GM21576 (cell line): Measurements from ENCODE around the gene TCERG1.

Source experiments
- ATAC-seq: cut with Tn5 transposase; IDR thresholded peaks from one replicate; pipeline ENCODE4 v1.9.1; 2021; ENCODE audit warnings: mild to moderate bottlenecking, moderate library complexity; ENCODE audit not compliant: unreplicated experiment

Gene TCERG1

DNA sequence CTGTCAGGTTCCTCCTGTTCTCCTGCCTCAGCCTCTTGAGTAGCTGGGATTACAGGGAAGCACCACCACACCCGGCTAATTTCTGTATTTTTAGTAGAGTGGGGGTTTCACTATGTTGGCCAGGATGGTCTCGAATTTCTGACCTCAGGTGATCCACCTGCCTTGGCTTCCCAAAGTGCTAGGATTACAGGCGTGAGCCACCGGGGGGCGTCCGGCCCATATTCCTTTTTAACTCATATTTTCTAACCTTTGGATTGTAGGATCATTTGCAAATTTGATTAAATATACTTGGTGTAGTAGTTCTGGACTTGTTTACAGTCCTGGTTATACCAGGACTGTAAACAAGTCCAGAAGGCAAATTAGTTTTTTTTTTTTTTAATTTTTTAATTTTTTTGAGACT lies 4.3 kb downstream of the TCERG1 start:
- no peak for ATAC-seq

DNA sequence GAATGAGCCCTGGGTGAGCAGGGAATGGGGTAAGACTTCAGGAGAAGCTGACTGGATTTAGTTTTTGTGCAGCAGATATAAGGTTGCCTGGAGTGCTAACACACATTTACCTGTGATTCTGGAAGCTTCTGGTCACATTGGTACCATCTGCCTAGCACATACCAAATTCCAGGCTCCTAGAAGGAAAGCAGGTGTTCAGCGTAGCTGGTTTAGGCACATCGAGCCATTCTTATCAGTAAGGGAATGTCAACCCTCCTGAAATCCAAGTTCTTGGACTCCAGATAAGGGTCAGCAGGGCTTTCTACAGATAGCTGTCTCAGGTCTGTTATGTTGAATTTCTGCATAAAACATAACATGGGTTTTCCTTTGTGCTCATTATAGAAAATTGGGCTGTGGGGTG lies 10.3 kb downstream of the TCERG1 start:
- no peak for ATAC-seq

DNA sequence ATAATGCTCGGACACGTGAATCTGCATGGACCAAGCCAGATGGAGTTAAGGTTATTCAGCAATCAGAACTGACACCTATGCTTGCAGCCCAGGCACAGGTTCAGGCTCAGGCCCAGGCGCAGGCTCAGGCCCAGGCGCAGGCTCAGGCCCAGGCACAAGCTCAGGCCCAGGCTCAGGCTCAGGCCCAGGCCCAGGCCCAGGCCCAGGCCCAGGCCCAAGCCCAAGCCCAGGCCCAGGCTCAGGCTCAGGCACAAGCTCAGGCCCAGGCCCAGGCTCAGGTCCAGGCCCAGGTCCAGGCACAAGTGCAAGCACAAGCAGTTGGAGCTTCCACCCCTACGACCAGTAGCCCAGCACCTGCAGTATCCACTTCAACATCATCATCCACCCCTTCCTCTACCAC lies 11.8 kb downstream of the TCERG1 start:
- ATAC-seq, result no peak

DNA sequence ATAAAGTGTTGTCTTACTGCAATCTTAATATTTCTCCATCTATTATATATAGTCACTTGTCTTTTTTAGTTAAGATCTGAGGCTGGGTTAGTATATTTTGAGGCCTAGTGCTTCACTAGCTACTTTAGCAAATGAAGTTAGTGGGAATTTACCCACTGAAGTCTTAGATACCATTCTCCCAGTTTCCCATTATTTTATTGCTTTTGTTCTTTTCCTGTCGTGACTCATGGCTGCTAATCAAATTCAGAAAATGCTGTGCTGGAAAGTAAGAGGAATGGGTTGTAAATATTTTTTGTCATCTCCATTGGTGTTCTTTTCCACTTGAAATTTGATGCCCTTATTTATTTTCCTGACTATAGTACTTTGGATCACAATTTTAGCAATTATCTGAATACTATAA lies 14.2 kb downstream of the TCERG1 start:
- ATAC-seq, result no peak

DNA sequence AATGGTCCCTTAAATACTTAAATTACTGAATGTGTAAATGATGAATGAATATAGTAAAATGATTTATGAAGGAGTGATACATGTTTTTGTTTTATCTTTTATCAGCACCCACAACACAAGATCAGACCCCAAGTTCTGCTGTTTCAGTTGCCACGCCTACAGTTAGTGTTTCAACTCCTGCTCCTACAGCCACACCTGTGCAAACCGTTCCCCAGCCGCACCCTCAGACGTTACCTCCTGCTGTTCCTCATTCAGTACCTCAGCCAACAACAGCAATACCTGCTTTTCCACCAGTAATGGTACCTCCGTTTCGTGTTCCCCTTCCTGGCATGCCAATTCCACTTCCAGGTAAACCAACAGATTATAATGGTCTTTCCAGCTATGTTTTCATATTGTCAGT lies 16.3 kb downstream of the TCERG1 start:
- ATAC-seq, result no peak

DNA sequence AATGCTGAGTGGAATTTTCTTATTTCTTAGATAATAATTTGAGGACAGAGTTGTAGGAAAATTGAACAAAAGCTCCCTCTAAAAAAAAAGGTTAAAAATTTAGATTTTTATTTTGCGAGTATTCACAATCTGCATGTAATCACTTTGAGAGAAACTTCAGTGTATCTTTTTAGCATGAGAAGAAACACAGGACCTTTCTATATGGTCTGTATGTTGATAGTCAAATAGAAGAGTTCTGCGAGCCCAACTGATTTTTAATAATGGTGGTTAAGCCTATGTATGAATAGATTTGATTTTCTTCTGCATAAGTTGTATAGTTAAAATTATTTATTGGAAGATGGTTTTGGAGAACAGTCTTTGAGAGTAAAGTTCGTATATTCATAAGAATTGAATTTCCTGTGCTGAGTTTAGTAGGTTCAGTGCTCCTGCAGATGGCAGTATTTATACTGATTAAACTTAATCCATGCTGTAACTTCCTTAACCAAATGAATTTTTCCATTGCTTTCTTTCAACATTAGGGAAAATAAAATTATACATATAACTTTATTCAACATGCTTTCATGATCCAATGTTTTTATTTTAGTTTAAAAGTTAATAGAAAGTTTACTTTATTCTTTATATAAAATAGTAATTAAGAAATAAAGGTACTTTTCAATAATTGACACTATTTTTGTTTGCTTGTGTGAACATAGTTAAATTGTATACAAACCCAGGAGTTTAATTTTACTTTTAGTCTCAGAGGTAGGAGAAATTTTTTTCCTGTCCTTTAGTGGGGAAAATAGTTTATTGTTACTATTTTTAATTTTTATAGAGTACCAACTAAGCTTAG lies 19.6 kb downstream of the TCERG1 start:
- ATAC-seq, result no peak

DNA sequence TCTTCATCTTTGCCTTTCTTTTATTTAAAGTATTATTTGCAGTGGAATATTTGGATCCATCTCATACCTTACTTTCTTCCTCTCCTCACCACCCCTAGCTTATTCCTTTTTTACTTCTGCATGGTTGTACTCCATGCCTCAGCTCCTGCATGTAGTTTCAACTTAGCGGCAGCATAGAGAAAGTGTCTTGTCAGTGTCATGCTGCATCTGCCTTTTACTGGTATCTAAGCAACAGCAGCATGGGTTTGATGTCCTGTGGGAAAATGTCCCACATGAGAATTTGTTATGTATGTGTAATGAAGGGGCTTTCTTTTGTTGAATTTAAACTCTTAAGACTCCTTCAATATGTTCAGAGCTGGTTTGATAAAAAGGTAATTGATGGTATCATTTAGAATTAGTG lies 20.6 kb downstream of the TCERG1 start:
- no peak for ATAC-seq

DNA sequence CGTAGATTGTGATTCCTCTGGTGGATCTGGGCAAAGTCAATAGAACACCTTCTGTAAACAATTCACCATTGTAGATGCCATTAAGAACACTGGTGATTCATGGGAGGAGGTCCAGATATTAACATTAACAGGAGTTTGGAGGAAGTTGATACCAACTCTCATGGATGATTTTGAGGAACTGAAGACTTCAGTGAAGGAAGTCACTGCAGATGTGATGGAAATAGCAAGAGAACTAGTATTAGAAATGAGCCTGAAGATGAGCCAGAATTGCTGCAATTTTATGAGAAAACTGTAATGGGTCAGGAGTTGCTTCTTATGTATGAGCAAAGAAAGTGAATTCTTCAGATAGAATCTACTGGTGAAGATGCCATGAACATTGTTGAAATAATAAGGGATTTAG lies 26.9 kb downstream of the TCERG1 start:
- ATAC-seq, result no peak

DNA sequence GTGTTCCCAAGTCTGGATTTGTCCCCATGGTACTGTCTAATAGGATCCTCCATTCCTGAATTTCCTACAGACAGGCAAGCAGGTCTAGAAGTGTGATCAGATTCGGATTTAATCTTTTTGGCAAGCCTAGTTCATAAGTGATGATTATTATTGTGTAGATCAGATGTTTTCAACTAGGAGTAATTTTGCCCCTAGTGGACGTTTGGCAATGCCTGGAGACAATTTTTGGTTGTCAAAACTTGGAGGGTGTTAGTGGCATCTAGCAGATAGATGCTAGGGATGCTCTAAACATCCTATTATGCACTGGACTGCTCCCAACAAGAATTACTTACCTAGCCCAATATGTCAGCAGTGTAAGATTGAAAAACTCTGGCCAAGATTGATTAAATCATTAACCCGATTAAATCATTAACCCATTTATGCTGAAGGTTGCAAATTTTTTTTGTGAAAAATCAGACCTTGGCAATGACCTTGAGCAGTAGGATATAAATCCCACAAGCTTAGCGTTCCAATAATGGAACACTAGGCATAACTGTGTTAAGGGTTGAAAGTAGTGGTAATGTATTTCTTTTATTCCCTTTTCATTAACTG lies 28.2 kb downstream of the TCERG1 start:
- no peak for ATAC-seq

DNA sequence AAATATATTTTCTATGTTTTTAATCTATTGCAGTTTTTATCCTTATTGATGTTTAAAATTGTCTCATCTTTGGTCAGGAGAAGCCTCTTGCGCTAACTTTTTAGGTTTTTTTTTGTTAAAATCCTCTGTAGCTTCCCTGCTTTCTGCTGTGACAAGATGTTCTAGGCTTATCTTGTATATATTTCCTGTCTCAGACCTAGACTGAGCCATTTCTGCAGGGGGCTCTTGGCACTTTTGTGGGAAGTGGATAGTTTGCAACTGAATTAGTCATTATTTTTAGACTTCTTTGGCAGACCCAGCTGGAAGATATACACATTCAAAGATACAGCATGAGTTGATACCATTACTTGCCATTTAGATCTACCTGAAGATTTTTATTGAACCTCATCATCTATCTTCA lies 28.8 kb downstream of the TCERG1 start:
- no peak for ATAC-seq

DNA sequence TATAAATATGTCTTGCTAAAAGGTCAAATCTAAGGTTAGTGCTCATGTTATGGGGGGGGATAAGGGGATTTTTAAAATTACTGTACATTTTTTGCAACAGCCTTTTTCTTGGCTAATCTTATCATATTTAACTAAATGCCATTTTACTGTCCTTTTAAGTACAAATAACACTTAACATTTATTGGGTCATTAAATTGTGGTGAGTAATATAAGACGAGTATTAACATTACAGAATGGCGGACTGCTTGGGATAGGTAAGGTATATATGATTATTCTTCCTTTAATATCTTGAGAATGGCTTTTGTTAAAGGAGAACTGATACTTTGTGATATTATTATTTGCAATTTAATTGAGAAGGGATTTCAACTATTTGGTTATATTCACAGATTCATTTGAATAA lies 35.6 kb downstream of the TCERG1 start:
- no peak for ATAC-seq

DNA sequence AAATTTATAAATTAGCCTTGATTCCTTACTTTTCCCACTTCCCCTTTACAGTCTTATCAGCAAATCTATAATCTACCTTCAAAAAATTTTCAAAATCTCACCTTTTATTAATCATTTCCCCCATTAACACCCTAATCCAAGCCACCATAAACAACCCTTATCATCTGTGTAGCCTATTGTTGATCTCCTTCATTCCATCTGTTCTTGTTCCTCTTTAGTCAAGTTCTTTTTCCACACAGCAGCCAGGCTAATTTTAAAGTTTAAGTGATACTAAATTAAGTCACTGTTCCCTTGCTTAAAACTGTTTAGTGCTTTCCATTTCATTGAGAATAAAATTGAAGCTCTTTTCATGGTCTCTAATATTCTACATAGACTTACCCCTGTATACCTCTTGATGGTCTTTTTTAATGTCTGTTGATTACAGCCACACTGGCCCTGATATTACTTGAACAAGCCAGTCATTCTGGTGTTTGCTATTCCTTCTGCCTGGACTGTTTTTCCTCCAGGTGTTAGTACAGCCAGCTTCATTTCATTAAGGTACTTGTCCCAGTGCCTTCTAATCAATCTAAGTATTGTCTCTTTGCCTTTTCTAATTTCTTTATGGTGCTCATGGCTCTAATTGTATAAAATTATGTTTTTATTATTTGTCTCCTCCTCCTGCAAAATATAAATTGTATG lies 37.7 kb downstream of the TCERG1 start:
- no peak for ATAC-seq

DNA sequence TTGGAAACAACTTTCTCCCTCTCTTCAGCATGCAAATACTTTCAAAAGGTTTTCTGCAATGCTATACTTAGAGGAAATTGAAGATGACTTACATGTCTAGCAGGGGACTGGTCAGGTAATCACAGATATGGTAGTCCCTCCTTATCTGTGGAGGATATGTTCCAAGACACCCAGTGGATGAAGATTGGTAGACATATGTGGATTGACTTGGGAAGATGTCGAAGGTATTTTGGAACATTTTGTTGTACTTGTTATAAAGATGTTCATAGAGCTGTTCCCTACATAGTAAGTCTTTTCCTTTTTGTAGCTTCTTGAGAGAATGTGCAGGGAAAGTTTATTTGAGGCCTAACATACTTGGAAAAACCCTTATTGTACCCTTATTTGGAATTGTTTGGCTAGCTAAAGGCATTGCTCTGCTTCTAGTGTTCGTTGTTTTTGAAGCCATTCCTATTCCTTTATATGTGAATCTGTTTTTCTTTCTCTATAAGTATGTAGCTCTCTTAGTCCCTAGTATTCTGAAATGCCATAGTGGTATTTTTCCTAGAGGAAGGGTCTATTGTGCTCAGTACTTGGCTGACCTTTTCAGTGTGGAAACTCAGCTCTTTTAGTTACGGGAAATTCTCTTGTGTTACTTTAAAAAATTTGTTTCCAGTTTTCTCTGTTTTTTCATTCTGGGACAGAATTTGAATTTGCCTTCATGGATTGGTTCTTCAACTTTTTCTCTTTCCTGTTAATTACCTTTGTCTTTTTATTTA lies 43.1 kb downstream of the TCERG1 start:
- ATAC-seq, result no peak

DNA sequence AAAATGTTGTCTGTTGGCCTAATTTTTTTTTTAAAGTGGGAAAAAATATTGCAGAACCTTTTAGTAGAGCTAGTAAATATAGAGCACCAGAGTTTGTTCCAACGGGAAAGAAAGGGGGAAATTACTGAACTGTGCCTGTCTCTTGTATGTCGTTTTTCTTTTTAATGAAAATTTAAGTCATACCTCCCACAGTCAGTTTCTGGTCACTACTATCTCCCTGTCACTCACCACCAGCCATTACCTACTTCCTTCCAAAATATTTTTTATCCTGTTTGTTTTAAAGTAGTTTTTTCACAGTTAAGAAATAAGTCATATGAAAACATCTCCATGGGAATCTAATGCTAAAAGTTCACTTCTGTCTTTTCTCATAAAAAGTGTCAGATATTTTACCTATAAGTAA lies 47.5 kb downstream of the TCERG1 start:
- no peak for ATAC-seq

DNA sequence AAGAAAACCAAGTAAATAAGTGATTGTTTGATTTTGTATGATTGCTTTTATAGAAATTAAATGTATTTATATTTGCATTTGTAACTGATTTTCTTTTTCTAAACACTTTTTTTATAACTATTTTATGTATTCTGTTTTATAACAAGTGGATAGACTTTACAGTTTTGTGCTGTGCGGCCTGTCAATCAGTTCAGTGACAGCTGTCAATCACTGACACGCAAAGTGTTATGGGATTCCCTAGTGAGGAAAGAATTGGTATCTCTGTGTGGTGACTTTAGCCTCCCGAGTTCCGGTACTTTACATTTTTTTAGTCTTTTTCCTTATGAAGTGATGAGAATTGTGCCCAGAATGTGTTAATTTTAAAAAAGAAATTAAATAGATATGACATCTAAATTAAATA lies 52.5 kb downstream of the TCERG1 start:
- no peak for ATAC-seq

DNA sequence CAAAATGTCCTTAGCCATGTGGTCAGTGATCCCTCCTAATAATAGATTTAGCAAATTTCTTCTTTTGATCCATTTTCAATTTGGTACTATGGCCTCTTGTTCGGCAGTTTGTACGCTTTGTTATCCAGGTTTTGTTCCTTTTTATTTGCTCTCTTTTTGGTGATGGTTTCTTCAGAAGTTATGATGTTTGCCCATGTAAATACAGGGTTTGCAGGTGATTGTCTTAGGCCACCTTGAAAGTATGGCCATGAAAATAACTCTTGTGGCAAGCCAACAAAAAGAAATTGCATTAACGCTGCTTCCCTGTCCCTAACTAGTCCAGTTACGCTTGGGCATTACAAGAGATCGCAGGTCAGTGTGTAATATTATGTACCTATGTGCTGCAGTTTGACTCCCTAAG lies 60.3 kb downstream of the TCERG1 start:
- ATAC-seq, result no peak

DNA sequence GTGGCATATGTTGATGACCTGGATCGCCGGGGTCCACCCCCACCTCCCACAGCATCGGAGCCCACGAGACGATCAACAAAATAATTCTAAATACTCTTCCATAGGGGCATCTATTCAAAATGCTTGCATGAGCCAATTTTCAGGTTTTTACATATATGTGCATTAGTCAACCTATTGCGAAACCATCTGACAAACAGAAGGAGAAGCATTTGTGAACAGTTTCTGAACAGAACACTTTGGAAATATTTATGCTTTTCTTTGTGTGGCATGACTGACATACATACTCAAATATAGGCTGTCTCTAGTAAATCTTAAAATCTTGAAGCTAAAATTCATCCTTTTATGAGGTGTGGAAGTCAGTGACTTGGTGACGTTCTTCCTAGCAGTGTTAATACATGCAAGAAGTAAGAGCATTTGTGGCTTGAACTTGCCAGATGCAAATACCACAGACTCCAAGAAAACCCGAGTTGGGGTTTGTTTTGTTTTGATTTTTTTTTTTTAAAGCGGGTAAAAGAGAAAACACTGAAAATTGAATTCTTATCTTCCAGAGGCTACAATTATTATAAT lies 63.5 kb downstream of the TCERG1 start:
- no peak for ATAC-seq

DNA sequence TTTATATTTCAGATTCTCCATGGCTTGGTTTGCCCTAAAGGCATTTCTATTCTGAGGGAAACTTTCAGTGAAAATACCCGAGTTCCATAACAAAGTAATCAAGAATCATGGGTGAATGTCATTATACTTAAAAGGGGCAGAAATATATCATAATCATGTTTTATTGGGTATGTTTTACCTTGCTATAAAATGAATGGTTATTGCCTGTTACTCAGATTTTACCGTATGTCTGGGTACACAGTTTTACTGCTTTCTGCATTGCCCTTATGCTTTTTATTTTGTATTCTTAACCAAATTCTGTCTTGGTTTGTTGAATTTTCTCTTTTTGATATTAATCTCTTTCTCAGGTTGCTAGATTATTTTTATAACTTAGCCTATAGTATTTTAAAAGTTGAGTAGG lies 66.3 kb downstream of the TCERG1 start:
- no peak for ATAC-seq

DNA sequence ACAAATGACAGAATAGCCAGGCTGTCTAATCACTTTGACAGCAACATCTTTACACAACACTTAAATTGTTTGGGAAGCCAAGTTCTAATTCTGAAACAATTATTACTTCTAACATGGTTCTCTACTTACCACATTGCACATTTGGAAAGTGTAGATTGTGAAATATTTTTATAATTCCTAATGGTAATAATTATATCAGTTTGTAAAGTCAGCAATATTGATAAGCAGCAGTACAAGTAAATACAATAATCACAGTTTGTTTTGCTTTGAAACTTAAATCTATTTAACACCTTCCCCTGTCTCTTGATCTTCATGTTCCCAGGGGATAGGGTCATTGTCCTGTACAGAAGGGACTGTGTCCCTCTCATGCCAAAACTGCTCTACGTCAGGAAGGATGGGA lies 67.4 kb downstream of the TCERG1 start:
- ATAC-seq, result no peak

DNA sequence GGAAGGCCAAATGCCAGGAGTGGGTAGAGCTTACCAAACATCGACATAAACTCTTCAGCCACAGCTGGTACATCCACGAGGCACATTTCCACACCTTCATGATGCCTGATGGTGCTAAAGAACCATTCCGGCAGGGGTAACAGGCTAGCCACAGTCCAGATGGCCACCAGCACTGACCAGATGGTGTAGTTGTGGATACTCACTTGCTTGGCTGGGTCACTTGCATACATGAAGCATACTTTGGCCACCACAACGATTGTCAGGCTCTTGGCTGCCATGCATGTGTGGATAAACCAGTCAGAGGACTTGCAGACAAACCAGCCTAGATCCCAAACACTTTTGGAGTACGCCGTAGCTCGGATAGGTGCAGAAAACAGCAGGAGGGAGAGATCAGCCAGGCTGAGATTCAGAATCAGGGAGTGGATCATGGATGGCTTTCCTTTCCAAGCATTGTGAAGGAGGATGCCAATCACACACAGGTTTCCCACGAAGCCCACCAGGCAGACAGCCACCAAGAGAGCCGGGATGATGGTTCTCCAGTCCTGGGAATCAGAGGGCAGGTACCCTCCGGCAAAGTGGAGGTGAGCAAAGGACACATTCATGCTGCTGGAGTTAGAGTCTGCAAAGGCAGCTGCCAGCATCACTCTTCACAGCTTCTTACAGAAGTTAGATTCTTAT lies 68.5 kb downstream of the TCERG1 start:
- no peak for ATAC-seq

DNA sequence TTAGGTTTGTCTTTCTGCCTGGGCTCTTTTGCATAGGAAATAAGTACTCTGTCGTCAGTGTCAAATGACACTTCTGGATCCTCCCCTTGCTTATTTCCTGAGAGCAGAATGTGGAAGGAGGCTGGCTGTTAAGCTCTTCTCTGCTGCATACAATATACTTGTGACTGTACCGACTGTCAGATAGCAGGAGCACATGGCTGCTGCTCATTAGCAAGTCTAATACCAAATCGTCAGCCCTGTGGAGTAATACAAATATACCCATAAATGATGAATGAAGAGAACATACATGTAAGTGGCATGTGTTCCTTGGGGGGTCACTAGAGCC lies 69.0 kb downstream of the TCERG1 start, which contains the start of gene GPR151:
TSS of gene GPR151 (minus strand) at position 40 of the 325 bp plus-strand sequence. CDS start 77 bp downstream, outside the sequence.
- ATAC-seq, result no peak
